CD8-positive, alpha-beta memory T cell (primary cell): ENCODE data around the gene MTERF2. TPM values are rescaled to one million over a fixed set of nuclear protein-coding genes. Genes with fewer than 3 reads are reported as not detected.

ENCODE experiments used
- CTCF ChIA-PET: fragments of 350-600 bp; sonication (Branson Sonifier 250); formaldehyde crosslinking; loops from one replicate; lab custom pipeline; 2021; ENCODE audit warnings: antibody characterized with exemption; lab: Charles Lee
- POLR2A ChIA-PET: fragments of 350-600 bp; sonication (Branson Sonifier 250); formaldehyde crosslinking; loops from one replicate; lab custom pipeline; 2021; ENCODE audit warnings: antibody characterized with exemption; lab: Charles Lee
- DNase-seq, 5 donors: peaks; one replicate each; pipeline versions ENCODE4 v3.0.0 to v3.0.0-alpha.2; 2020 to 2022; ENCODE audit warnings: mixed read lengths in 1 of 5
- H3K27ac ChIP-seq: one replicate; pipeline ENCODE4 v1.7.0; 2013; ENCODE audit warnings: low read depth, mild to moderate bottlenecking, low read length, moderate library complexity
- H3K27me3 ChIP-seq: 2 replicates; pipeline ENCODE4 v1.7.0; 2013; ENCODE audit warnings: low read length, mild to moderate bottlenecking; ENCODE audit not compliant: insufficient read depth, poor library complexity, severe bottlenecking
- H3K36me3 ChIP-seq: 2 replicates; pipeline ENCODE4 v1.7.0; 2013; ENCODE audit warnings: mild to moderate bottlenecking, low read length, moderate library complexity; ENCODE audit not compliant: insufficient read depth
- H3K4me1 ChIP-seq: 2 replicates; pipeline ENCODE4 v1.7.0; 2013; ENCODE audit warnings: mild to moderate bottlenecking, low read length, moderate library complexity; ENCODE audit not compliant: insufficient read depth
- H3K4me3 ChIP-seq: 2 replicates; pipeline ENCODE4 v1.7.0; 2013; ENCODE audit warnings: mild to moderate bottlenecking, low read length
- H3K9me3 ChIP-seq: 2 replicates; pipeline ENCODE4 v1.7.0; 2013; ENCODE audit warnings: mild to moderate bottlenecking, low read length
- H3K27ac Mint-ChIP-seq, 8 donors: one replicate each; pipeline ENCODE4 v1.8.0; 2020 to 2021; ENCODE audit warnings: mixed read lengths in 8 of 8, mild to moderate bottlenecking in 6 of 8, inconsistent platforms in 3 of 8, moderate library complexity in 3 of 8
- H3K27me3 Mint-ChIP-seq, 2 donors: one replicate each; pipeline ENCODE4 v1.8.0; 2020 to 2021; ENCODE audit warnings: mixed read lengths in 2 of 2, mild to moderate bottlenecking in 1 of 2, moderate library complexity in 1 of 2
- H3K36me3 Mint-ChIP-seq, 3 donors: one replicate each; pipeline ENCODE4 v1.8.0; 2020 to 2021; ENCODE audit warnings: mixed read lengths in 3 of 3, inconsistent platforms in 1 of 3, mild to moderate bottlenecking in 1 of 3
- H3K4me1 Mint-ChIP-seq, 3 donors: one replicate each; pipeline ENCODE4 v1.8.0; 2020 to 2021; ENCODE audit warnings: mixed read lengths in 3 of 3, inconsistent platforms in 1 of 3, mild to moderate bottlenecking in 1 of 3
- H3K4me3 Mint-ChIP-seq, 7 donors: one replicate each; pipeline ENCODE4 v1.8.0; 2020 to 2021; ENCODE audit warnings: mixed read lengths in 7 of 7, mild to moderate bottlenecking in 6 of 7, moderate library complexity in 4 of 7, inconsistent platforms in 2 of 7
- H3K9me3 Mint-ChIP-seq, 5 donors: one replicate each; pipeline ENCODE4 v1.8.0; 2020 to 2022; ENCODE audit warnings: mixed read lengths in 5 of 5, mild to moderate bottlenecking in 3 of 5, moderate library complexity in 2 of 5, inconsistent platforms in 1 of 5
- polyA plus RNA-seq: library from polyadenylated mRNA; unstranded; fragments of 300-500 nt; fragmentation: Illumina TruSeq; gene quantifications from one replicate; pipeline ENCODE4 v1.2.3, GENCODE V29; 2021
- total RNA-seq, 2 experiments: library from RNA; stranded (reverse); gene quantifications; one replicate each; pipeline ENCODE4 v1.2.3, GENCODE V29; 2021

The MTERF2 gene
- total and polyA plus RNA-seq, 3 experiments from 2014 or later, result 4.6 to 6.4 (median 4.9) TPM

- Histone ChIP-seq H3K4me1 (peaks cover 17% of the 10 kb centered on the region), H3K27me3 (no peaks in the 10 kb centered on the region), H3K4me3 (no peak overlapping the region), H3K27ac (no peak overlapping the region), H3K36me3 (peaks cover 6% of the 10 kb centered on the region), H3K9me3 (no peaks in the 10 kb centered on the region)
- Mint-ChIP-seq H3K27ac (peak overlapping the region in 1 of 8 donors; percentile 90), H3K4me1 (peaks cover 32 to 59% (median 51%) of the 10 kb centered on the region in 3 donors), H3K36me3 (peaks cover 0 to 46% (median 0%) of the 10 kb centered on the region in 3 donors), H3K9me3 (no peaks in the 10 kb centered on the region), H3K27me3 (no peaks in the 10 kb centered on the region), H3K4me3 (no peak overlapping the region)
- DNase-seq, result no peak
- ChIA-PET CTCF (no interaction called here), POLR2A (no interaction called here)
Measured at GRCh38 chr12:106960443-106960842, 26.5 kb downstream of the MTERF2 start.

GRCh38 chr12:106957583-106957982, 29.4 kb downstream of the MTERF2 start:
- no peaks in the 10 kb centered on the region for H3K9me3 Mint-ChIP-seq
- Histone ChIP-seq H3K4me1 (peaks cover 17% of the 10 kb centered on the region), H3K9me3 (no peaks in the 10 kb centered on the region), H3K27me3 (no peaks in the 10 kb centered on the region), H3K27ac (peak overlapping the region; percentile 83), H3K4me3 (peak overlapping the region; percentile 88), H3K36me3 (no peaks in the 10 kb centered on the region)
- H3K4me3 Mint-ChIP-seq, result peak overlapping the region; percentile 94 to 99 (median 98)
- peak overlapping the region in 6 of 8 donors; percentile 92 to 94 (median 94) for H3K27ac Mint-ChIP-seq
- ChIA-PET POLR2A (no interaction called here), CTCF (no interaction called here)
- H3K36me3 Mint-ChIP-seq, result peaks cover 0 to 27% (median 0%) of the 10 kb centered on the region in 3 donors
- peaks cover 30 to 55% (median 53%) of the 10 kb centered on the region in 3 donors for H3K4me1 Mint-ChIP-seq
- no peaks in the 10 kb centered on the region for H3K27me3 Mint-ChIP-seq
- no peak for DNase-seq

GRCh38 chr12:106956048-106956578, 30.8 kb downstream of the MTERF2 start:
- Histone ChIP-seq H3K27me3 (no peaks in the 10 kb centered on the region), H3K4me1 (peaks cover 17% of the 10 kb centered on the region), H3K27ac (peak overlapping the region; percentile 83), H3K4me3 (peak overlapping the region; percentile 88), H3K9me3 (no peaks in the 10 kb centered on the region), H3K36me3 (no peaks in the 10 kb centered on the region)
- peak in 3 of 5 donors; percentile 51 to 78 (median 56) for DNase-seq
- ChIA-PET CTCF (interaction anchor here (0.8 to 2.3 kb wide), 7 partner anchors 10 to 653 kb away, joined by 3 to 8 read pairs (median 3); partner anchors contain the start of genes MTERF2, POLR3B and TCP11L2), POLR2A (interaction anchor here (0.7 to 1.8 kb wide), 7 partner anchors 49 to 654 kb away, joined by 3 to 13 read pairs (median 3); partner anchors contain the start of gene CRY1)
- no peaks in the 10 kb centered on the region for H3K9me3 Mint-ChIP-seq
- peak overlapping the region; percentile 91 to 94 (median 94) for H3K27ac Mint-ChIP-seq
- peak overlapping the region; percentile 94 to 99 (median 98) for H3K4me3 Mint-ChIP-seq
- H3K27me3 Mint-ChIP-seq, result no peaks in the 10 kb centered on the region
- peaks cover 25 to 56% (median 53%) of the 10 kb centered on the region in 3 donors for H3K4me1 Mint-ChIP-seq
- peaks cover 0 to 23% (median 0%) of the 10 kb centered on the region in 3 donors for H3K36me3 Mint-ChIP-seq

- H3K9me3 Mint-ChIP-seq, result no peaks in the 10 kb centered on the region
- H3K4me1 Mint-ChIP-seq, result peaks cover 22 to 50% (median 47%) of the 10 kb centered on the region in 3 donors
- peak within 1 kb of the TSS; percentile 92 to 96 (median 94) for H3K27ac Mint-ChIP-seq
- H3K4me1 ChIP-seq, result peaks cover 17% of the 10 kb centered on the region
- peak within 1 kb of the TSS; percentile 94 to 99 (median 98) for H3K4me3 Mint-ChIP-seq
- peaks cover 0 to 19% (median 0%) of the 10 kb centered on the region in 3 donors for H3K36me3 Mint-ChIP-seq
- H3K36me3 ChIP-seq, result no peaks in the 10 kb centered on the region
- H3K9me3 ChIP-seq, result no peaks in the 10 kb centered on the region
- peak within 1 kb of the TSS; percentile 88 for H3K4me3 ChIP-seq
- peak; percentile 90 to 96 (median 95) for DNase-seq
- H3K27me3 ChIP-seq, result no peaks in the 10 kb centered on the region
- POLR2A ChIA-PET, result interaction anchor here (0.7 to 1.8 kb wide), 7 partner anchors 31 to 654 kb away, joined by 3 to 14 read pairs (median 3); partner anchors contain the start of genes CRY1 and MTERF2
- peak within 1 kb of the TSS; percentile 88 for H3K27ac ChIP-seq
- H3K27me3 Mint-ChIP-seq, result no peaks in the 10 kb centered on the region
- CTCF ChIA-PET, result interaction anchor here (0.8 to 2.3 kb wide), 7 partner anchors 10 to 653 kb away, joined by 3 to 8 read pairs (median 3); partner anchors contain the start of genes POLR3B and TCP11L2
Measured at GRCh38 chr12:106955377-106956047, 31.4 kb downstream of the MTERF2 start, which contains the start of gene TMEM263. Gene TMEM263 (plus strand): TSS chr12:106955907. CDS start chr12:106967117, 11,210 bp downstream.

GRCh38 chr12:106954462-106955376, 32.2 kb downstream of the MTERF2 start:
- H3K4me1 Mint-ChIP-seq, result peaks cover 21 to 47% (median 43%) of the 10 kb centered on the region in 3 donors
- peak in 3 of 5 donors; percentile 6 to 58 (median 9) for DNase-seq
- CTCF ChIA-PET, result interaction anchor here (0.8 to 2.3 kb wide), 3 partner anchors 39 to 652 kb away, joined by 3 to 8 read pairs (median 3); partner anchors contain the start of genes POLR3B and TCP11L2

GRCh38 chr12:106953352-106954250, 33.3 kb downstream of the MTERF2 start:
- Mint-ChIP-seq H3K4me3 (peak overlapping the region in 4 of 7 donors; percentile 91 to 99 (median 96)), H3K36me3 (peaks cover 0 to 14% (median 0%) of the 10 kb centered on the region in 3 donors), H3K27me3 (no peaks in the 10 kb centered on the region), H3K4me1 (peaks cover 18 to 42% (median 38%) of the 10 kb centered on the region in 3 donors), H3K27ac (peak overlapping the region in 5 of 8 donors; percentile 5 to 94 (median 55)), H3K9me3 (peaks cover 0 to 3% (median 0%) of the 10 kb centered on the region in 5 donors)
- POLR2A ChIA-PET, result interaction anchor here (1.8 kb wide), 1 partner anchor 140 kb away, joined by 7 read pairs; the partner anchor contains the start of gene CRY1
- Histone ChIP-seq H3K27me3 (no peaks in the 10 kb centered on the region), H3K9me3 (no peaks in the 10 kb centered on the region), H3K36me3 (no peaks in the 10 kb centered on the region), H3K27ac (no peak overlapping the region), H3K4me1 (peaks cover 11% of the 10 kb centered on the region), H3K4me3 (no peak overlapping the region)
- no peak for DNase-seq
- CTCF ChIA-PET, result interaction anchor here (1.2 kb wide), 1 partner anchor 8 kb away, joined by 3 read pairs; no protein-coding TSS in a partner anchor

More at GRCh38 chr12:106954462-106955376, 32.2 kb downstream of the MTERF2 start:
- Mint-ChIP-seq H3K36me3 (peaks cover 0 to 18% (median 0%) of the 10 kb centered on the region in 3 donors), H3K4me3 (peak overlapping the region; percentile 91 to 99 (median 97)), H3K27ac (peak overlapping the region; percentile 89 to 96 (median 94)), H3K27me3 (no peaks in the 10 kb centered on the region), H3K9me3 (no peaks in the 10 kb centered on the region)
- peaks cover 17% of the 10 kb centered on the region for H3K4me1 ChIP-seq
- POLR2A ChIA-PET, result interaction anchor here (0.6 to 1.8 kb wide), 4 partner anchors 11 to 651 kb away, joined by 3 to 14 read pairs (median 6); partner anchors contain the start of genes CRY1 and MTERF2
- H3K36me3 ChIP-seq, result no peaks in the 10 kb centered on the region
- H3K27me3 ChIP-seq, result no peaks in the 10 kb centered on the region
- peak overlapping the region; percentile 88 for H3K4me3 ChIP-seq
- H3K27ac ChIP-seq, result peak overlapping the region; percentile 88
- no peaks in the 10 kb centered on the region for H3K9me3 ChIP-seq
